ENCODE data around the gene CARS1.
"Not testable (repeated sequence)": the region's sequence is repeated elsewhere in the genome, so short reads cannot be mapped to it uniquely, and the experiment has no call there.

CARS1 gene

DNA sequence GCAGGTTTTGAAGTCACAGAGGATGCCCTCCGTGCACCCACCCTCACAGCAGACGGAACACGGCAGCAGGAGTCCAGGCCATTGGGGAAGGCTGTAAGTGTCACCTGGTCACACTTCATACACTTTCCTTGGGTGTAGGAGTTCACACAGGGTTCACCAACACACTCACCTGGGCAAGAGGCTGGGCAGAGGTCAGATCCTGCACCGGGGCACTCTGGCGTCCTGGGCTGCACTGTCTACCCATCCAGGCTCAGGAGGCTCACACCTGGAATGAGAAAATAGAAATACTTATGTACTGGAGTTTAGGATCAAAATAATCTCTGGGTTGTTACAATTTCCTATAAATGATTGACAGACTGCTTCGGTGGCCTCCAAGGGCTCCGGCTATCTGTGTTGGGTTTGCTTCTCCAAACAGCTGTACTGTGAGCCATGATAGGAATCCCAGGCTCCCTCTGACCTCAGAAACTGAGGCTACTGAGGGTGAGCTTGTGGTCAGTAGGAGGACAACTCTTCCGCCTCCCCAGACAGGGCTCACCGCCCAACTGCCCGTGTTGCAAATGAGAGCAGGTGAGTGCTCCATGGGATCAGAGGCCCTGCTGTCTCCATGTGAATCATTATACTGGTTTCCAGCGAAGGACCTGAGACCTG is 20.1 kb upstream of the CARS1 start:
- Histone ChIP-seq H3K4me1 (ENCODE audit: control insufficient read depth in 1 of 2, insufficient read depth in 1 of 2, low read depth in 1 of 2, low read length in 1 of 2) (no peaks in the 10 kb centered on the region), H3K27ac (no peak overlapping the region), H3K36me3 (no peaks in the 10 kb centered on the region), H3K4me3 (ENCODE audit: low read depth in 1 of 2, low read length in 1 of 2) (no peak overlapping the region), H3K9me3 (no peaks in the 10 kb centered on the region), H3K27me3 (no peaks in the 10 kb centered on the region)
- TF ChIP-seq, protein P1, sequence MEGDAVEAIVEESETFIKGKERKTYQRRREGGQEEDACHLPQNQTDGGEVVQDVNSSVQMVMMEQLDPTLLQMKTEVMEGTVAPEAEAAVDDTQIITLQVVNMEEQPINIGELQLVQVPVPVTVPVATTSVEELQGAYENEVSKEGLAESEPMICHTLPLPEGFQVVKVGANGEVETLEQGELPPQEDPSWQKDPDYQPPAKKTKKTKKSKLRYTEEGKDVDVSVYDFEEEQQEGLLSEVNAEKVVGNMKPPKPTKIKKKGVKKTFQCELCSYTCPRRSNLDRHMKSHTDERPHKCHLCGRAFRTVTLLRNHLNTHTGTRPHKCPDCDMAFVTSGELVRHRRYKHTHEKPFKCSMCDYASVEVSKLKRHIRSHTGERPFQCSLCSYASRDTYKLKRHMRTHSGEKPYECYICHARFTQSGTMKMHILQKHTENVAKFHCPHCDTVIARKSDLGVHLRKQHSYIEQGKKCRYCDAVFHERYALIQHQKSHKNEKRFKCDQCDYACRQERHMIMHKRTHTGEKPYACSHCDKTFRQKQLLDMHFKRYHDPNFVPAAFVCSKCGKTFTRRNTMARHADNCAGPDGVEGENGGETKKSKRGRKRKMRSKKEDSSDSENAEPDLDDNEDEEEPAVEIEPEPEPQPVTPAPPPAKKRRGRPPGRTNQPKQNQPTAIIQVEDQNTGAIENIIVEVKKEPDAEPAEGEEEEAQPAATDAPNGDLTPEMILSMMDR (IDR thresholded peaks at IDR 0.05) = no peak

DNA sequence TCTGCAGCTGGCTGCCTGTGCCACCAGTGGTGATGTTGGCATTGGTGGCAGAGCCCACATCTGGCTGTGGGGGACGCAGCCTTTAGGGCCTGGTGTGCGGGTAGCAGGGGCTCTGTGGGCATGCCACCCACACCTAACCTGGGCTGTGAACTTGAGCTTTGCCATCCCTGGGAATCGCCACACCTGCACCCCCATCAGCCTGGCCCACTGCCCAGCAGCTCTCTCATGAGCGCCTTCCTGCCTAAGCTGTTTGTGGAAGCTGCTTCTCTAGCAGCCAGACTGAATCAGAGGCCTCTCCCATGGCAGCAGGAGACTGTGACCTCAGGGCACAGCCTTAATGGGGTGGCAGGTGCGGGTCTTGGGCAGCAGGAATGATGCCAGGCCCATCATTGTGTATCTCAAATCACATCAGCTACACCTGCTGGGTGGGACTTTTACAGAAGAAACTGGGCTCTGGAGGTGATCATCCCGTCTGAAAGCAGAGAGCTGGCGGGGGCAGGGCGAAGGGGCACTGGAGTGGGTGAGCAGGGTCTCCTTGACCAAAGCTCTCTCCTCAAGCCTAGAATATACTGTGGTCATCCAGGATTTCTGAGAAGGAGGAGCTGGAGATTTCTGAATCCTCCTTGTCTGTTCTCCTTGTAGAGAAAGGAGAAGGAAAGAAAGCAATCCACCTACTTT is 17.8 kb upstream of the CARS1 start:
- H3K4me3 ChIP-seq (ENCODE audit: low read depth in 1 of 2, low read length in 1 of 2) = no peak overlapping the region
- TF ChIP-seq, protein P1 (IDR thresholded peaks at IDR 0.05) = no peak
- no peaks in the 10 kb centered on the region for H3K36me3 ChIP-seq
- no peaks in the 10 kb centered on the region for H3K9me3 ChIP-seq
- H3K27me3 ChIP-seq = no peaks in the 10 kb centered on the region
- H3K4me1 ChIP-seq (ENCODE audit: control insufficient read depth in 1 of 2, insufficient read depth in 1 of 2, low read depth in 1 of 2, low read length in 1 of 2) = no peaks in the 10 kb centered on the region
- no peak overlapping the region for H3K27ac ChIP-seq

DNA sequence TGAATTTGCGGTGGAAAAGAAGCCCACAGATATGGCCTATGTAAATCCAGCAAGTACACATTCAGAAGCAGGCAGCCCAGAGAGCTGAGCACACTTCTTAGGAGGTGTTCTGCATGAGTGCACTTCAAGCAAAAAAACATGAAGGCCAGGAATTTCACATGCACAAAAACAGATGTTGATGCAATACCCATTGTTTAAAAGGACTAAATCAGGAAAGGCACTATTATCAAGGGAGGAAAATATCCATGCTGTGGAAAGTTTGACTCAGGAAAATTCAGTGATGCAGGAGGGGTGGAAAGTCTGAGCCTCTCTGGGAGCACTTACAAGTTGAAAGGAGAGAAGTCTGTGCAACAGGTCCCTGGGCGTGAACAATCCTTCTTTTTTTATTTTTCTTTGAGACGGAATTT is 15.8 kb upstream of the CARS1 start:
- no peaks in the 10 kb centered on the region for H3K9me3 ChIP-seq
- H3K4me1 ChIP-seq (ENCODE audit: control insufficient read depth in 1 of 2, insufficient read depth in 1 of 2, low read depth in 1 of 2, low read length in 1 of 2) = no peaks in the 10 kb centered on the region
- no peak overlapping the region for H3K27ac ChIP-seq
- no peaks in the 10 kb centered on the region for H3K36me3 ChIP-seq
- H3K4me3 ChIP-seq (ENCODE audit: low read depth in 1 of 2, low read length in 1 of 2) = no peak overlapping the region
- H3K27me3 ChIP-seq = peaks cover 12% of the 10 kb centered on the region
- TF ChIP-seq, protein P1 (IDR thresholded peaks at IDR 0.05) = no peak

DNA sequence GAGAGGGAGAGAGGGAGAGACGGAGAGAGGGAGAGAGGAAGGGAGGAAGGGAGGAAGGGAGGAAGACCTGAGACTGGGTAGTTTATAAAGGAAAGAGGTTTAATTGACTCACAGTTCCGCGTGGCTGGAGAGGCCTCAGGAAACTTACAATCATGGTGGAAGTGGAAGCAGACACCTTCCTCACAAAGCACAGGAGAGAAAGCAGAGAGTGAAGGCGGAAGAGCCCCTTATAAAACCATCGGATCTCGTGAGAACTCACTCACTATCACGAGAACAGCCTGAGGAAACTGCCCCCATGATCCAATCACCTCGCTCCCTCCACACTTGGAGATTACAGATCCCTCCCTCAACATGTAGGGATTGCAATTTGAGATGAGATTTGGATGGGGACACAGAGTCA is 12.2 kb upstream of the CARS1 start:
- H3K4me3 ChIP-seq (ENCODE audit: low read depth in 1 of 2, low read length in 1 of 2) = no peak overlapping the region
- H3K4me1 ChIP-seq (ENCODE audit: control insufficient read depth in 1 of 2, insufficient read depth in 1 of 2, low read depth in 1 of 2, low read length in 1 of 2) = no peaks in the 10 kb centered on the region
- H3K36me3 ChIP-seq = no peaks in the 10 kb centered on the region
- no peak overlapping the region for H3K27ac ChIP-seq
- H3K27me3 ChIP-seq = peaks cover 42% of the 10 kb centered on the region
- H3K9me3 ChIP-seq = no peaks in the 10 kb centered on the region
- TF ChIP-seq, protein P1 (IDR thresholded peaks at IDR 0.05) = no peak

DNA sequence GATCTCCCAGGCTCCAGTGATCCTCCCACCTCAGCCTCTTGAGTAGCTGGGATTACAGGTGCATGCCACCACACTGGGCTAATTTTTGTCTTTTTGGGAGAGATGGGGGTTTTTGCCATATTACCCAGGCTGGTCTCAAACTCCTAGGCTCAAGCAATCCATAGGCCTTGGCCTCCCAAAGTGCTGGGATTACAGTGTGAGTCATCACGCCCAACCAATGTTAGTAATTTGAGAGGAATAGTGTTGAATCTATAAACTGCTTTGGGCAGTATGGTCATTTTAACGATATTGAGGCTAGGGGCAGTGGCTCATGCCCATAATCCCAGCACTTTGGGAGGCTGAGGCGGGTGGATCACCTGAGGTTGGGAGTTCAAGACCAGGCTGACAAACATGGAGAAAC is 9.1 kb upstream of the CARS1 start:
- peaks cover 59% of the 10 kb centered on the region for H3K27me3 ChIP-seq
- not testable (repeated sequence) for H3K9me3 ChIP-seq; H3K4me3 ChIP-seq (ENCODE audit: low read depth in 1 of 2, low read length in 1 of 2); H3K36me3 ChIP-seq; H3K27ac ChIP-seq; H3K4me1 ChIP-seq (ENCODE audit: control insufficient read depth in 1 of 2, insufficient read depth in 1 of 2, low read depth in 1 of 2, low read length in 1 of 2)

DNA sequence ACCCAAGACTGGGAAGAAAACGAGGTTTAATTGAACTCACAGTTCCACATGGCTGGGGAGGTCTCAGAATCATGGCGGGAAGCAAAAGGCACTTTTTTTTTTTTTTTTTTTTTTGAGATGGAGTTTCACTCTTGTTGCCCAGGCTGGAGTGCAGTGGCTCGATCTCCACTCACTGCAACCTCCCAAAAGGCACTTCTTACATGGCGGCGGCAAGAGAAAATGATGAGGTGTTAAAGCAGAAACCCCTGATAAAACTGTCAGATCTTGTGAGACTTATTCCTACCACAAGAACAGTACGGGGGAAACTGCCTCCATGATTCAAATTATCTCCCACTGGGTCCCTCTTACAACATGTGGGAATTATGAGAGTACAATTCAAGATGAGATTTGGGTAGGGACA is 7.5 kb upstream of the CARS1 start:
- not testable (repeated sequence) for H3K27ac ChIP-seq; H3K36me3 ChIP-seq; H3K4me1 ChIP-seq (ENCODE audit: control insufficient read depth in 1 of 2, insufficient read depth in 1 of 2, low read depth in 1 of 2, low read length in 1 of 2); H3K9me3 ChIP-seq; H3K4me3 ChIP-seq (ENCODE audit: low read depth in 1 of 2, low read length in 1 of 2)
- peaks cover 59% of the 10 kb centered on the region for H3K27me3 ChIP-seq

DNA sequence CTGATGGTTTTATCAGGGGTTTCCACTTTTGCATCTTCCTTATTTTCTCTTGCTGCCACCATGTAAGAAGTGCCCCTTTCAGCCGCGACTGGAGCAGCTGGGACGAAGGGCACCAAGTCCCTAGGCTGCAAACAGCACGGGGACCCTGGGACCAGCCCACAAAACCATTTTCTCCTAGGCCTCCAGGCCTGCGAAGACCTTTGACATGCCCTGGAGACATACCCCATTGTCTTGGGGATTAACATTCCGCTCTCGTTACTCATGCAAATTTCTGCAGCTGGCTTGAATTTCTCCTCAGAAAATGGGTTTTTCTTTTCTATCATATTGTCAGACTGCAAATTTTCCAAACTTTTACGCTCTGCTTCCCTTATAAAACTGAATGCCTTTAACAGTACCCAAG is 6.7 kb upstream of the CARS1 start:
- not testable (repeated sequence) for H3K4me3 ChIP-seq (ENCODE audit: low read depth in 1 of 2, low read length in 1 of 2); H3K27ac ChIP-seq; H3K4me1 ChIP-seq (ENCODE audit: control insufficient read depth in 1 of 2, insufficient read depth in 1 of 2, low read depth in 1 of 2, low read length in 1 of 2); H3K9me3 ChIP-seq; H3K36me3 ChIP-seq
- H3K27me3 ChIP-seq = peaks cover 56% of the 10 kb centered on the region

DNA sequence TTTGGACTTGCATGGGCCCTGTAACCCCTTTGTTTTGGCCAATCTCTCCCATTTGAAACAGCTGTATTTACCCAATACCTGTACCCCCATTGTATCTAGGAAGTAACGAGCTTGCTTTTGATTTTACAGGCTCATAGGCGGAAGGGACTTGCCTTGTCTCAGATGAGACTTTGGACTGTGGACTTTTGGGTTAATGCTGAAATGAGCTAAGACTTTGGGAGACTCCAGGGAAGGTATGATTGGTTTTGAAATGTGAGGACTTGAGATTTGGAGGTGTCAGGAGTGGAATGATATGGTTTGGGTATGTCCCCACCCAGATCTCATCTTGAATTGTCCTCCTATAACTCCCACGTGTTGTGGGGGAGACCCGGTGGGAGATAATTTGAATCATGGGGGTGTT is 6.2 kb upstream of the CARS1 start:
- not testable (repeated sequence) for H3K9me3 ChIP-seq; H3K27ac ChIP-seq; H3K4me1 ChIP-seq (ENCODE audit: control insufficient read depth in 1 of 2, insufficient read depth in 1 of 2, low read depth in 1 of 2, low read length in 1 of 2); H3K36me3 ChIP-seq; H3K4me3 ChIP-seq (ENCODE audit: low read depth in 1 of 2, low read length in 1 of 2)
- H3K27me3 ChIP-seq = peaks cover 51% of the 10 kb centered on the region
